ENCODE data around the gene ORMDL3.
"Not testable (repeated sequence)": the region's sequence is repeated elsewhere in the genome, so short reads cannot be mapped to it uniquely, and the experiment has no call there.

Gene ORMDL3

GRCh38 chr17:39902027-39902426, 25.4 kb downstream of the ORMDL3 start:
- Mint-ChIP-seq H3K4me1 (peaks cover 21 to 26% of the 10 kb centered on the region in 2 donors), H3K36me3 (peaks cover 22 to 24% of the 10 kb centered on the region in 2 donors)
- H3K27me3 Mint-ChIP-seq; H3K9me3 Mint-ChIP-seq; H3K27ac Mint-ChIP-seq; H3K4me3 Mint-ChIP-seq; ATAC-seq (replicated peaks); DNase-seq: not testable (repeated sequence)

GRCh38 chr17:39899215-39899614, 28.2 kb downstream of the ORMDL3 start:
- Mint-ChIP-seq H3K9me3 (no peaks in the 10 kb centered on the region), H3K36me3 (peaks cover 4 to 5% of the 10 kb centered on the region in 2 donors), H3K4me3 (no peak overlapping the region), H3K27ac (no peak overlapping the region), H3K4me1 (peaks cover 14 to 27% of the 10 kb centered on the region in 2 donors), H3K27me3 (no peaks in the 10 kb centered on the region)
- ATAC-seq (replicated peaks): no peak
- no peak for DNase-seq

- no peak for ATAC-seq (replicated peaks)
- no peak overlapping the region for H3K27ac Mint-ChIP-seq
- no peaks in the 10 kb centered on the region for H3K9me3 Mint-ChIP-seq
- no peaks in the 10 kb centered on the region for H3K27me3 Mint-ChIP-seq
- no peak overlapping the region for H3K4me3 Mint-ChIP-seq
- peaks cover 4% of the 10 kb centered on the region in 2 donors for H3K36me3 Mint-ChIP-seq
- H3K4me1 Mint-ChIP-seq: peaks cover 8 to 23% of the 10 kb centered on the region in 2 donors
- DNase-seq: no peak
Measured at GRCh38 chr17:39898088-39898487, 29.3 kb downstream of the ORMDL3 start.

GRCh38 chr17:39894681-39895376, 32.6 kb downstream of the ORMDL3 start:
- H3K4me1 Mint-ChIP-seq: peaks cover 8 to 21% of the 10 kb centered on the region in 2 donors
- H3K4me3 Mint-ChIP-seq: peak overlapping the region in 1 of 2 donors; percentile 9
- peak overlapping the region; percentile 73 for H3K27ac Mint-ChIP-seq

GRCh38 chr17:39889200-39889599, 38.2 kb downstream of the ORMDL3 start:
- H3K36me3 Mint-ChIP-seq: no peaks in the 10 kb centered on the region
- ATAC-seq (replicated peaks): no peak

More at GRCh38 chr17:39894681-39895376, 32.6 kb downstream of the ORMDL3 start:
- H3K9me3 Mint-ChIP-seq: no peaks in the 10 kb centered on the region
- no peaks in the 10 kb centered on the region for H3K36me3 Mint-ChIP-seq
- DNase-seq (no peak), ATAC-seq (replicated peaks) (peak in 1 of 2 donors; percentile 34)
- no peaks in the 10 kb centered on the region for H3K27me3 Mint-ChIP-seq

GRCh38 chr17:39887078-39887477, 40.3 kb downstream of the ORMDL3 start:
- H3K27ac Mint-ChIP-seq: no peak overlapping the region
- H3K36me3 Mint-ChIP-seq: no peaks in the 10 kb centered on the region
- no peaks in the 10 kb centered on the region for H3K9me3 Mint-ChIP-seq
- DNase-seq: no peak
- H3K27me3 Mint-ChIP-seq: no peaks in the 10 kb centered on the region
- no peak for ATAC-seq (replicated peaks)
- H3K4me3 Mint-ChIP-seq: no peak overlapping the region
- H3K4me1 Mint-ChIP-seq: peaks cover 0 to 7% of the 10 kb centered on the region in 2 donors

More at GRCh38 chr17:39889200-39889599, 38.2 kb downstream of the ORMDL3 start:
- H3K27me3 Mint-ChIP-seq: no peaks in the 10 kb centered on the region
- no peaks in the 10 kb centered on the region for H3K9me3 Mint-ChIP-seq
- H3K4me3 Mint-ChIP-seq: no peak overlapping the region
- peaks cover 0 to 10% of the 10 kb centered on the region in 2 donors for H3K4me1 Mint-ChIP-seq
- no peak overlapping the region for H3K27ac Mint-ChIP-seq
- no peak for DNase-seq

GRCh38 chr17:39886102-39886501, 41.3 kb downstream of the ORMDL3 start:
- not testable (repeated sequence) for H3K9me3 Mint-ChIP-seq; H3K27ac Mint-ChIP-seq; H3K36me3 Mint-ChIP-seq; ATAC-seq (replicated peaks); H3K4me3 Mint-ChIP-seq; DNase-seq; H3K27me3 Mint-ChIP-seq
- peaks cover 3 to 11% of the 10 kb centered on the region in 2 donors for H3K4me1 Mint-ChIP-seq

GRCh38 chr17:39872751-39873150, 54.6 kb downstream of the ORMDL3 start:
- Mint-ChIP-seq H3K36me3 (peaks cover 0 to 4% of the 10 kb centered on the region in 2 donors), H3K27me3 (no peaks in the 10 kb centered on the region), H3K4me1 (peaks cover 6 to 28% of the 10 kb centered on the region in 2 donors), H3K4me3 (no peak overlapping the region), H3K27ac (peak overlapping the region; percentile 65), H3K9me3 (no peaks in the 10 kb centered on the region)
- DNase-seq (no peak), ATAC-seq (replicated peaks) (no peak)

GRCh38 chr17:39871801-39872200, 55.6 kb downstream of the ORMDL3 start:
- Mint-ChIP-seq H3K4me1 (peaks cover 12 to 37% of the 10 kb centered on the region in 2 donors), H3K9me3 (peaks cover 0 to 4% of the 10 kb centered on the region in 2 donors), H3K4me3 (no peak overlapping the region), H3K27me3 (no peaks in the 10 kb centered on the region), H3K27ac (no peak overlapping the region), H3K36me3 (peaks cover 0 to 4% of the 10 kb centered on the region in 2 donors)
- DNase-seq: no peak
- no peak for ATAC-seq (replicated peaks)
